Esophagus muscularis mucosa (tissue), 4 donors: ENCODE measurements around the gene CYGB. TPM values are rescaled to one million over a fixed set of nuclear protein-coding genes. Genes with fewer than 3 reads are reported as not detected.

Source experiments
- DNase-seq: peaks from one replicate; pipeline ENCODE4 v3.0.0-alpha.2; 2017; ENCODE audit errors: extremely low spot score
- H3K27ac ChIP-seq, 4 donors: fragments of 200-600 bp; sonication (generic); replicated peaks in 1 of 4; 1 replicate in 3 of 4; 2 replicates in 1 of 4; pipeline ENCODE4 v1.5.1; 2016 to 2019; ENCODE audit warnings: mild to moderate bottlenecking in 1 of 4
- H3K27me3 ChIP-seq, 4 donors: fragments of 200-600 bp; sonication (generic); one replicate each; pipeline versions ENCODE4 v1.5.1 to v1.6.0; 2016 to 2019
- H3K36me3 ChIP-seq, 4 donors: fragments of 200-600 bp; sonication (generic); one replicate each; pipeline ENCODE4 v1.5.1; 2016 to 2019
- H3K4me1 ChIP-seq, 4 donors: fragments of 200-600 bp; sonication (generic); one replicate each; pipeline ENCODE4 v1.5.1; 2016 to 2019
- H3K4me3 ChIP-seq, 4 donors: fragments of 200-600 bp; sonication (generic); 1 replicate in 2 of 4; 2 replicates in 2 of 4; pipeline ENCODE4 v1.5.1; 2016 to 2019; ENCODE audit warnings: mild to moderate bottlenecking in 4 of 4, moderate library complexity in 1 of 4
- H3K9me3 ChIP-seq, 4 donors: fragments of 200-600 bp; sonication (generic); 1 replicate in 3 of 4; 2 replicates in 1 of 4; pipeline ENCODE4 v1.5.1; 2016 to 2019
- EP300 ChIP-seq: sonication (generic); formaldehyde crosslinking; IDR thresholded peaks from one replicate; pipeline ENCODE4 v1.6.1; 2017; ENCODE audit warnings: antibody characterized with exemption
- POLR2A ChIP-seq: fragments of 450-650 bp; IDR thresholded peaks from one replicate; pipeline ENCODE4 v1.6.1; 2017; ENCODE audit warnings: antibody characterized with exemption, moderate library complexity, mild to moderate bottlenecking, low read depth
- POLR2AphosphoS5 ChIP-seq, 2 donors: sonication (generic); formaldehyde crosslinking; IDR thresholded peaks; one replicate each; pipeline ENCODE4 v1.6.1; 2017; ENCODE audit warnings: antibody characterized with exemption in 2 of 2
- WGBS: methylation state at CpG from one replicate; pipeline ENCODE4 v1.1.5; 2018; 5-methylcytosine and 5-hydroxymethylcytosine counted together
- intact Hi-C: fragments of 100-400 bp; cut with DNase I; formaldehyde crosslinking; loops from one replicate; pipeline ENCODE4 v1.15.1; 2023
- total RNA-seq, 4 donors: library from RNA; depleted of rRNA; stranded (reverse); fragments of >200 nt; gene quantifications; one replicate each; pipeline versions ENCODE4 v1.1.0 to v1.2.1, GENCODE V29; 2016
- TF ChIP-seq, protein P1 (sequence below), 3 experiments: fragments of 200-600 bp in 2 of 3; fragments of 450-650 bp in 1 of 3; sonication (generic) in 2 of 3; IDR thresholded peaks; one replicate each; pipeline ENCODE4 v1.5.1; 2017 to 2019; ENCODE audit warnings: antibody characterized with exemption in 3 of 3, mild to moderate bottlenecking in 2 of 3, moderate library complexity in 1 of 3

Gene CYGB
- total RNA-seq, 4 donors from 2014 or later: 10.8 to 23.5 (median 20.7) TPM

GRCh38 chr17:76546556-76547182, 9.2 kb upstream of the CYGB start:
- DNase-seq: no peak
- H3K36me3 ChIP-seq: peaks cover 0 to 4% (median 0%) of the 10 kb centered on the region in 4 donors
- 68% methylated on average over 10 of the region's 11 CpGs for WGBS
- no peaks in the 10 kb centered on the region for H3K9me3 ChIP-seq
- TF ChIP-seq, protein P1, sequence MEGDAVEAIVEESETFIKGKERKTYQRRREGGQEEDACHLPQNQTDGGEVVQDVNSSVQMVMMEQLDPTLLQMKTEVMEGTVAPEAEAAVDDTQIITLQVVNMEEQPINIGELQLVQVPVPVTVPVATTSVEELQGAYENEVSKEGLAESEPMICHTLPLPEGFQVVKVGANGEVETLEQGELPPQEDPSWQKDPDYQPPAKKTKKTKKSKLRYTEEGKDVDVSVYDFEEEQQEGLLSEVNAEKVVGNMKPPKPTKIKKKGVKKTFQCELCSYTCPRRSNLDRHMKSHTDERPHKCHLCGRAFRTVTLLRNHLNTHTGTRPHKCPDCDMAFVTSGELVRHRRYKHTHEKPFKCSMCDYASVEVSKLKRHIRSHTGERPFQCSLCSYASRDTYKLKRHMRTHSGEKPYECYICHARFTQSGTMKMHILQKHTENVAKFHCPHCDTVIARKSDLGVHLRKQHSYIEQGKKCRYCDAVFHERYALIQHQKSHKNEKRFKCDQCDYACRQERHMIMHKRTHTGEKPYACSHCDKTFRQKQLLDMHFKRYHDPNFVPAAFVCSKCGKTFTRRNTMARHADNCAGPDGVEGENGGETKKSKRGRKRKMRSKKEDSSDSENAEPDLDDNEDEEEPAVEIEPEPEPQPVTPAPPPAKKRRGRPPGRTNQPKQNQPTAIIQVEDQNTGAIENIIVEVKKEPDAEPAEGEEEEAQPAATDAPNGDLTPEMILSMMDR (IDR thresholded peaks at IDR 0.05): no peak
- TF ChIP-seq EP300: no peak
- no peak for TF ChIP-seq POLR2A
- TF ChIP-seq POLR2AphosphoS5 (IDR thresholded peaks at IDR 0.05): no peak
- H3K27ac ChIP-seq: no peak overlapping the region
- intact Hi-C loops: no loop called here
- H3K4me1 ChIP-seq: peaks cover 35 to 54% (median 48%) of the 10 kb centered on the region in 4 donors
- no peak overlapping the region for H3K4me3 ChIP-seq
- peaks cover 0 to 14% (median 0%) of the 10 kb centered on the region in 4 donors for H3K27me3 ChIP-seq

DNA sequence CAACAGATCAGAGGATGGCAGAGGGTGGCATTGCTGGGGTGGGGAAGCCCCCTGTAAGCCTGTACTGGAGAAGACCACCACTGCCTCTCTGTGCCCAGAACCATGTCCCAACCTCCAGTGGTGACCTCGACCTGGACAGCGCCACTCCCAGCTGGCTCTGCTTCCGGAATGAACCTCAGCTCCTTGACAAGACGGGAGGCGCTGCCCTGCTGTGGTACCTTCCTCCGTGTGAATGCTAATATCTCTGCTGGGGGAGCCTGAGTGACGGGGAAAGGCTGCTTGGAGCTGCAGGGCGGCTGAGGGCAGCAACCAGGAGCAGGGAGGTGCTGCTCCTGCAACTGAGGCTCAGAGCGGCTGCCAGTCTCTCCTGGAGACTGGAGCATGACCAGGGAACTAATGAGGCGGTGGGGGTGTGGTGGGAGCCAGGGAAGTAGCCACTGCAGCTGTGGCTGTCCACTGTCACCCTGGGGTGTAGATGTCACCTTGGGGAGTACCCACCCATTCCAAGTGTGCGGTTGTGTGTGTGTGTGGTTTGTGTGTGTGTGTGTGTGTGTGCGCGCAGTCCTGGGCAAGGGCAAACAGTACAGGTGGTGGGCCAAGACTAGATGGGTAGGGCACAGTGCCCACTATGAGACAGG, 8.5 kb upstream of the CYGB start:
- Histone ChIP-seq H3K9me3 (no peaks in the 10 kb centered on the region), H3K4me3 (no peak overlapping the region), H3K27ac (no peak overlapping the region), H3K36me3 (peaks cover 0 to 4% (median 0%) of the 10 kb centered on the region in 4 donors), H3K27me3 (peaks cover 0 to 14% (median 0%) of the 10 kb centered on the region in 4 donors), H3K4me1 (peaks cover 41 to 61% (median 51%) of the 10 kb centered on the region in 4 donors)
- 79% methylated on average over 6 of the region's 13 CpGs for WGBS
- intact Hi-C loops: no loop called here
- DNase-seq: no peak
- TF ChIP-seq POLR2A (no peak), EP300 (no peak), POLR2AphosphoS5 (IDR thresholded peaks at IDR 0.05) (no peak)
- TF ChIP-seq, protein P1 (IDR thresholded peaks at IDR 0.05): no peak

- peaks cover 0 to 18% (median 0%) of the 10 kb centered on the region in 4 donors for H3K27me3 ChIP-seq
- 47% methylated on average over 21 of the region's 24 CpGs for WGBS
- intact Hi-C loops: no loop called here
- no peaks in the 10 kb centered on the region for H3K9me3 ChIP-seq
- DNase-seq: no peak
- H3K27ac ChIP-seq: peak overlapping the region; percentile 23 to 56 (median 30)
- no peak overlapping the region for H3K4me3 ChIP-seq
- TF ChIP-seq EP300: no peak
- peak; percentile 22 to 32 for TF ChIP-seq POLR2AphosphoS5 (IDR thresholded peaks at IDR 0.05)
- peaks cover 54 to 73% (median 61%) of the 10 kb centered on the region in 4 donors for H3K4me1 ChIP-seq
- H3K36me3 ChIP-seq: peaks cover 0 to 4% (median 0%) of the 10 kb centered on the region in 4 donors
These were observed 7.2 kb upstream of the CYGB start for GRCh38 chr17:76544546-76545365.

GRCh38 chr17:76543826-76544545, 6.5 kb upstream of the CYGB start:
- 43% methylated on average over 20 of the region's 22 CpGs for WGBS
- intact Hi-C loops: no loop called here
- peaks cover 0 to 23% (median 0%) of the 10 kb centered on the region in 4 donors for H3K27me3 ChIP-seq
- H3K9me3 ChIP-seq: no peaks in the 10 kb centered on the region
- DNase-seq: no peak
- peaks cover 0 to 4% (median 0%) of the 10 kb centered on the region in 4 donors for H3K36me3 ChIP-seq
- H3K4me3 ChIP-seq: no peak overlapping the region
- peaks cover 56 to 79% (median 65%) of the 10 kb centered on the region in 4 donors for H3K4me1 ChIP-seq
- peak overlapping the region in 3 of 4 donors; percentile 28 to 56 (median 33) for H3K27ac ChIP-seq
- TF ChIP-seq POLR2A (no peak), POLR2AphosphoS5 (IDR thresholded peaks at IDR 0.05) (no peak), EP300 (no peak)
- TF ChIP-seq, protein P1 (IDR thresholded peaks at IDR 0.05): no peak
